NCI-H524 (cell line): ENCODE data around the gene IFITM5.
"Not testable (repeated sequence)": the region's sequence is repeated elsewhere in the genome, so short reads cannot be mapped to it uniquely, and the experiment has no call there.

ENCODE experiments used
- DNase-seq, 2 experiments: peaks; one replicate each; lab custom pipeline; 2025; lab: John Stamatoyannopoulos, UW

IFITM5 gene

DNA sequence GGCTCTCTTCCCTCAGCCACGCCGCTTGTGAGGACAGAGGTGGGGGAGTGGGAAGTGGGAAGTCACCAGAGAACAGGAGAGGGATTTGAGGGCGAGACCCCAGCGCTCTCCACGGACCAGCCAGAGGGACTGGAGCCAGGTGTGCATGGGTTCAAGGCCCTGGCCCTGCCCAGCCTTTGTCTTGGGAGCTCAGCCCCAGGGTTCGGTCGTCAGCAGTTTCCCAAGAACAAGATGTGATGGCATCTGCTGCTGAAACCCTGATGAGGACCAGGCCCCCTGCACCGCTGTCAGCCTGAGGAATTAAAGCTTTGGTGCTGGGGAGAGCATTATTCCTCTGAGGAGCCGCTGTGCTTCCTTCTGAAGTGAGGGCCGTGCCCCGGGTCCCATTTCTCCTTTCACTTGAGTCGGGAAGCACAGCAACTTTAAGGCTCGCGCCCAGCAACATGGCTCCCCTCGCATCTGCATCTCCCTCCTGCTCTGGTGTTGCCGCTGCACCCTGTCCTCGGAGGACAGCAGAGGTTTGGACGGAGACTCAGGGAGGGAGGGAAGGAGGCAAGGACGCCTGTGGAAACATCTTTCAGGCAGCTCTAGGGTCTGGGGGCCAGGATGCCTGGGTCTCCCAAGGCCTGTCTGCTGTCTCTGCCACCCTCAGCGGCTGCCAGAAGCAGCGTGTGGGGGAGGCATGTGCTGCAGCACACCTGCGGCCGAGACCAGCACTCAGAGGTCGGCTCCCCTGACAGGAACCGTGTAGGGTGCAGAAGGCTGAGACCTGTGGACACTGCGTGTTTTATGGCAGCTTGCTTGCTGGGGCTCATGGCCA, 3.8 kb downstream of the IFITM5 start:
- DNase-seq: no peak

GRCh38 chr11:294780-295179, 4.5 kb downstream of the IFITM5 start:
- no peak for DNase-seq

DNA sequence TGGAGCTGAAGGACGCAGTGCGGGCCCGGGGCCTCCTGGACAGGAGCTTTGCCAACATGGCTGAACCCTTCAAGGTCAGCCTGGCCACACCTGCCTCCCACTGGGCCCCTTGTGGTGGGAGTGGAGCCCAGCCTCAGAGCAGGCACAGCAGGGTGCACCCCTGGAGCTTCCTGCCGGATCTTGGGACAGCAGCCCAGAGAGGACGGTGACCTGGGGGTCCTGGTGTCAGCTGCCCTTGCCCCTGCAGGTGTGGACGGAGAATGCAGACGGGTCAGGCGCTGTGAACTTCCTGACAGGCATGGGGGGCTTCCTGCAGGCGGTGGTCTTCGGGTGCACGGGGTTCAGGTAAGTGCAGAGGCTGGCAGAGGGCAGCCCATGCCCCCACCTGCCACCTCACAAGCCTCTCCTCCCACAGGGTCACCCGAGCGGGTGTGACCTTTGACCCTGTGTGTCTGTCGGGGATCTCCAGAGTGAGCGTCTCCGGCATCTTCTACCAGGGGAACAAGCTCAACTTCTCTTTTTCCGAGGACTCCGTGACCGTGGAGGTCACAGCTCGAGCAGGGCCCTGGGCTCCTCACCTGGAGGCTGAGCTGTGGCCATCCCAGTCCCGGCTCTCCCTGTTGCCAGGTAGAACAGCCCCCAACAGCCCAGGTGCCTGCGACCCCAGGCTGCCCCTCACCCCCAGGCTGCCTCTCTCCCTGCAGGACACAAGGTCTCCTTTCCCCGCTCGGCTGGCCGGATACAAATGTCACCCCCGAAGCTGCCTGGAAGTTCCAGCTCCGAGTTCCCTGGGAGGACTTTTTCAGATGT, 5.3 kb downstream of the IFITM5 start:
- DNase-seq: no peak

DNA sequence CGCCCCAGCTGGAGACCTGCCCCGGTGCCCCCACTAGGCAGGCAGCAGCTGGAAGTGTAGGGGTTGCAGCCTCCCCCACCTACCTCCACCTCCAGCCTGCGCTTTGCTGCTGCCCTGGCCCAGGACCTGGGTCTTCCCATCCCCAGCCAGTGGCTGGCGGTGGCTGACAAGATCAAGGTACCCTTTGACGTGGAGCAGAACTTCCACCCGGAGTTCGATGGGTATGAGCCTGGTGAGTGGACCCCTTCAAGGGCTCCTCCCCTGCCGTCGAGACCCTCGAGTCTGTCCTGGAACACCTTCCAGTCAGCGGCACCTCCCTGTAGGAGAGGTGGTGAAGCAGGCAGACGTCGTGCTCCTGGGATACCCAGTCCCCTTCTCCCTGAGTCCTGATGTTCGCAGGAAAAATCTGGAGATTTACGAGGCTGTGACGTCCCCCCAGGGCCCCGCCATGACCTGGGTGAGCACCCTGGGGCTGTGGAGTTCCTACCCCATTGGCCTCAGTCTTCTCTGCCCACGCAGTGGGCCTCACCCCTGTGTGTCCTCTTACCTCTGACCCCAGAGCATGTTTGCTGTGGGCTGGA, 6.0 kb downstream of the IFITM5 start:
- DNase-seq: no peak

DNA sequence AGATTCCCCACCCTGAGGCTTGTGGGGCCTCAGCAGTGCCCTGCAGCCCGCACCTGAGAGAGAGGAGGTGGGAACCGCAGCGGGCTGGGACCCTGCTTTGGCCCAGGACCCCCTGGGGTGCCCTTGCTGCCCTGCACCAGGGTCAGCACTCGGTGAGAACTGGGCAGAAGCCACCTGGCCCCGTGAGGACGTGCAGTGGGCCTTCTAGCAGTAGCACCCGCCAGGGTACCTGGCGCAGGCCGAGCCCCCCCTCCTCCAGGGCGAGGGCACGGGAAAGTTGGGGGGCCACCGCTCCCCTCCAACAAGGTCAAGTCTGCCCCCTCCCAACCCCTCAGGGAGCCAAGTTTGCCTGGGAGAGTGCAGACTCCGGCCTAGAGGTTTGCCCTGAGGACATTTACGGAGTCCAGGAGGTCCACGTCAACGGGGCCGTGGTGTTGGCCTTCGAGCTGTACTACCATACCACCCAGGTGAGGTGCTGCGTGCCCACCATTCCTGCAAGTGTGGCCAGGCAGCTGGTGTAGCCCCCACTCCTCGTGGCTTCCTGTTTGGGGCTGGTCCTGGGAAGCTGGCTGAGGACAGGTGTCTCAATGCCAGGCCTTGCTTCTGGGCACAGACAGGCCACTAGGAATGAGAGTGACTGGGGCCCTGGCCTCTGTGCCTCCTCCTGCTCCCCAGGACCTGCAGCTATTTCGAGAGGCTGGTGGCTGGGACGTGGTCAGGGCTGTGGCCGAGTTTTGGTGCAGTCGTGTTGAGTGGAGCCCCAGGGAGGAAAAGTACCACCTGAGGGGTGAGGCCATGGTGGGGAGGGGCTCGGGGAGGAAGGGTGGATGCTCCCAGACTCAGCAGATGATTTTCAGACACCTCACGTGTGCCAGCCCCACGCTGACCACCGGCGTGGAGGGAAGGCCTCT, 6.9 kb downstream of the IFITM5 start:
- DNase-seq: no peak

GRCh38 chr11:291281-292210, 7.8 kb downstream of the IFITM5 start:
- DNase-seq: no peak

DNA sequence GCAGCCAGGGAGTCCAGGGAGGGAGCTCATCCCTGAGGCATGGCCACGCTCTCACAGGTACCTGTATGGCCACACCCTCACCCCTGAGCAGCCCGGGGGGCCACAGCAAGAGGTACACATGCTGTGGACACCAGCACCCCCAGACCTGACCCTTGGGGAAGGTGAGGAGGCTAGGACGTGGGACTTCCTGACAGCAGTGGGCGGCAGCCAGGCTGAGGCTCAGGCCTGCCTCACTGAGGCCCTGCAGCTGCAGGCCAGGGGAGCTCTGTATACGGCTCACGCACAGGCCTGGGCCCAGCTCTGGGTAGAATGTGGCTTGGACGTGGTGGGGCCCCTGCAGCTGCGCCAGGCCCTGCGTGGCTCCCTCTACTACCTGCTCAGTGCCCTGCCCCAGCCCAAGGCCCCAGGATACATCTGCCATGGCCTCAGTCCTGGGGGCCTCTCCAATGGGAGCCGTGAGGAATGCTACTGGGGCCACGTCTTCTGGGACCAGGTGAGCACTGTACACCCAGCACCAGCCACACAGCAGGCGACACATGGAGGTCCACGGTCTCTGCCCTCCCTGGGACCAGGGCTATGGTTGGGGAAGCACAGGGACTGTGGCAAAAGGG, 8.6 kb downstream of the IFITM5 start:
- DNase-seq: no peak

DNA sequence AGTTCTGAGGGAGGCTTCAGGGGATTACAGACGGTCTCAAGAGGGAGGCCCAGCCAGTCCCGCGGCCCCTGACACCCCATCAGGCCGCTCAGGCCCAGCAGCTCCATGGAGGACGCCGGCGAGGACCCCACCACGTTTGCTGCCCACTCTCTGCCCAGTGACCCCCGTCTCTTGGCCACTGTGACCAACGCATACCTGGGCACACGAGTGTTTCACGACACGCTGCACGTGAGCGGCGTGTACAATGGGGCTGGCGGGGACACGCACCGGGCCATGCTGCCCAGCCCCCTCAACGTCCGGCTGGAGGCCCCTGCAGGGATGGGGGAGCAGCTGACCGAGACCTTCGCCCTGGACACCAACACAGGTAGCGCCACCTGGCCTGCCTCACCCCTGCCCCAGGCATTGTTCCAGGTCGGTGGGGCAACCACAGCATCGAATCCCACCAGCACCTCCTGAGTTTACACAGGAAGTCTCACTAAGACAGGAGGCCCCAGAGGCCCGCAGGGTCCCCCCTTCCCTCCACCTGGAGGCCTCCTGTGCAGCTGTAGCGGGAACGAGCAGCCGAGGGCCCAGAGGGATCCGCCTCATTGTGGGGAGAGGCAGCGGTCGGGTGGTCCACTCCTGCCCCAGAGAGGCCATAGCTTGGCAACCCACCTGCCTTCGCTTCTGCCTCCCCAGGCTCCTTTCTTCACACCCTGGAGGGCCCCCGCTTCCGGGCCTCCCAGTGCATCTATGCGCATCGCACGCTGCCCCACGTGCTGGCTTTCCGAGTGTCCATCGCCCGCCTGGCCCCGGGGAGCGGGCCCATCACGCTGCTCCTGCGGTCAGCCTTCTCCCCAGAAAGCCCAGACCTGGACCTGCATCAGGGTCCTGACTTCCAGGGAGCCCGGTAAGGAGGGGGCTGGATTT, 9.4 kb downstream of the IFITM5 start:
- DNase-seq: no peak

- DNase-seq: no peak
Observed at GRCh38 chr11:289398-289711, 10.0 kb downstream of the IFITM5 start.

DNA sequence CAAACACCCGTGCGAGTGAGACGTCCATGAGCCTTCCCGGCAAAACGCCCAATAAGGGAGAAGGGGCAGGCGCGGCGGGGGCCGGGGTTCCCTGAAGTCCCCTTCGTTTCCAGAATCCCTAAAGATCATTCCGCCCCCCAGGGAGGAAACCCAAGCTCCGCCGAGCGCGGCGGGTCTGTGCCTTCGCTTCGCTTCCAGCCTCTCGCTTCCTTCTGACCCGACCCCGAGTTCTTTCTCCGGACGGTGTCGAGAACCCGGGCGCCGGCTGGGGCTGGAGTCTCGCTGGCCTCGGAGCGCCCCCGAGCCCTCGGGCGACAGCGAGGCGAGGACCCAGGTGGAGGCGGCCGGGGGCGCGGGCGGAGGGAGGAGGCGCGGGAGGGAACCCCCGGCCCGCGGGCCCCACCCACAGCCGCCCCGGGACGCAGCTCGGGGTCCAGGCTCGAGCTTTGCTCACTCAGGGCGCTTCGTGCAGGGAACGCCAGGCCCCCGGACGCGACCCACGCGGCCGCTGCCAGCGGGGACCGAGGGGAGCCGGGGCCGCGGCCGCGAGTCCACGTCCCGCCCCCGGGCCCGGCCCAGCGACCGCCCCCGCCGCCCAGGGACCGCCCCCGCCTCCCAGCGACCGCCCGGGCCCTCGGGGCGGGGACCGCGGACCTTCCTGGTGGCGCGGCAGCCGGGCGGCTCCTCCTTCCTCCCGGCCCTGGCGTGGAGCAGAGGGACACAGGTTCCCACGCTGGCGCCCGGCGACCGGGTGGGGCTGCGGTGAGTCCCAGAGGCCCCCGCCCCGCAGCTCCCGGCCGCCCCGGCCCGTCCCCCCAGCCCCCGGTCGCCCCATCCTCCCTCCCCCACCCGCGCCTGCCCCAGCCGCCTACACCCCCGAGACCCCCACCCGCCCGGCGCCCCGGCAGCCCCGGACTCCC, 10.6 kb downstream of the IFITM5 start, which contains the start of gene PGGHG:
Gene PGGHG (plus strand): TSS at position 649 of the 920 bp plus-strand sequence. CDS start 691 bp downstream, outside the sequence.
- DNase-seq: peak in 1 of 2 experiments; percentile 22

DNA sequence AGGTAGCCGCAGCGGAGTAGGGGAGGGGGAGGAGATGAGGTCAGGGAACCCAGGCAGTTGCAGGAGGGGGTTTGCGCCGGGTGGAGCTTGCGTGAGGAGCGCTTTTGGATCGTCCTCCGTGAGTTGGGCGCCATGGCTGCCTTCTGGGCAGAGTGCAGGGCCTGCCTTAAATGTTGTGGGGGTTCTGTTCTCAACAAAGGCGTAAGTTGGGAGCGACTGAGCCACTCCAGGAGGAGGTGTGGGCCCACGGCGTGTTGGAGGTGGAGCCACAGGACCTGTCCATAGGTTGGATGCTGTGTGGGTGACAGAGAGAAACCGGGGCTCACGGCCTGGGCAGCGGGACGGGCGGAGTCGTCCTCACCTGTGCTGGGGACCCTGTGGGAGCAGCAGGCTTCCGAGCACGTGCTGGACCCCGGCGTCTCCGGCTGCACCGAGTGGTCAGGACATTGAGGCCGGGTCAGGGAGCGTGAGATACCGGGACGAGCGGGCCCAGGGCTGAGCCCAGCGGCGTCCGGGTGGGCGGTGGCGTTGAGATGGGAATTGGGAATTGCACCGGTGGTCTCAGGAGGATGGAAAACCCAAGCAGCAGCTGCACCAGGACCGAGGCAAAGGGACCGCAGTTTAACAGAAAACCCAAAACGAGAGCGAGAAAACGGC, 11.4 kb downstream of the IFITM5 start:
- no peak for DNase-seq

- DNase-seq: not testable (repeated sequence)
Observed at GRCh38 chr11:286977-287820, 12.1 kb downstream of the IFITM5 start.

DNA sequence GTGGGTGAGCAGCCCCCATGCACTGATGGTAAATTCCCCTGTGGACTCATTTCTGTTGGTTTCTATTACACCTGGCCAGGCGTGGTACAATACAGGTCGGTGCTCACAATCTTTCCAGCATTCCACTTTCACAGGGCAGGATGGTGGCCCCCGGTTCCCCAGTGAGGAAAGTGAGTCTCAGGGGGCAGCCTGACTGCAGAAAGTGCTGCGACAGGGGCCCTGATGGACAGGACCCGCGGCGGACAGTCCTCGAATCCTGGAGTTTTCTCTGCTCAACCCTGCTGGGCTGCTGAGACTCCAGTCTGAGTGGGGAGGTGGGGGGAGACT, 13.5 kb downstream of the IFITM5 start:
- no peak for DNase-seq

DNA sequence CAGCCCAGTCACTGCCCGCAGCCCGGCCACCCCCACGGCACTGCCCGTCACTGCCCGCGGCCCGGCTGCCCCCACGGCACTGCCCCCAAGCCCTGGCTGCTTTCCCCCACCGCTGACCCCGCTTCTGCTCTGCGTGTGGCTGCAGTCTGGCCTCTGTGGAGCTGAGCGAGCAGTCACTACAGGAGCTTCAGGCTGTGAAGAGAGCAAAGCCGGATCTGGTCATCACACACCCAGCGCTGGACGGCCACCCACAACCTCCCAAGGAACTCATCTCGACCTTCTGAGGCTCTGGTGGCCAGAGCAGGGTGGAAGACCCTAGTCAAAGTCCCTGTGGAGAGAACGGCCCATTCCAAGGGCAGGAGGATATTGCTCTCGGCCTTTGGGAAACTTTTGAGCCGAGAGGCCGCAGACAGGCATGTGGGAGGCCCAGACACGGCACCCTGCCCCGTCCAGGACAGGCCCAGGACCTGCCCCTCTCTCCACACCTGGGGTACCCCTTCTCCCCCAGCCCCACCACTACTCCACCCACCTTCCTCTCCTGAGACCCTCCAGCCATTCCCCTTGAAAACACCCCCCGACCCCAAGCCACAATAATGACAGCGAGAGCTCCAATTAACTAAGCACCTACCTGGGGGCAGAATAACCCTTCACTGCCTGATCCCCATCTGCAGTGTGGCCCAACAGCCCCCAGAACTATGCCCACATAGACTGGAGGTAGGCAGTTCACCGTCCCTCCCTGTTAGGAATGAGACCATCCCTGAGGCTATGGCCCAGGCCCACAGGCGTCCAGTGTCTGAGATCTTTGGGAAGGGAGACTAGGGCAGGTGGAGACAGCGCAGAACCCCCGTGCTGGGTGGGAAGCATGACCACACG, 14.1 kb downstream of the IFITM5 start:
- no peak for DNase-seq

DNA sequence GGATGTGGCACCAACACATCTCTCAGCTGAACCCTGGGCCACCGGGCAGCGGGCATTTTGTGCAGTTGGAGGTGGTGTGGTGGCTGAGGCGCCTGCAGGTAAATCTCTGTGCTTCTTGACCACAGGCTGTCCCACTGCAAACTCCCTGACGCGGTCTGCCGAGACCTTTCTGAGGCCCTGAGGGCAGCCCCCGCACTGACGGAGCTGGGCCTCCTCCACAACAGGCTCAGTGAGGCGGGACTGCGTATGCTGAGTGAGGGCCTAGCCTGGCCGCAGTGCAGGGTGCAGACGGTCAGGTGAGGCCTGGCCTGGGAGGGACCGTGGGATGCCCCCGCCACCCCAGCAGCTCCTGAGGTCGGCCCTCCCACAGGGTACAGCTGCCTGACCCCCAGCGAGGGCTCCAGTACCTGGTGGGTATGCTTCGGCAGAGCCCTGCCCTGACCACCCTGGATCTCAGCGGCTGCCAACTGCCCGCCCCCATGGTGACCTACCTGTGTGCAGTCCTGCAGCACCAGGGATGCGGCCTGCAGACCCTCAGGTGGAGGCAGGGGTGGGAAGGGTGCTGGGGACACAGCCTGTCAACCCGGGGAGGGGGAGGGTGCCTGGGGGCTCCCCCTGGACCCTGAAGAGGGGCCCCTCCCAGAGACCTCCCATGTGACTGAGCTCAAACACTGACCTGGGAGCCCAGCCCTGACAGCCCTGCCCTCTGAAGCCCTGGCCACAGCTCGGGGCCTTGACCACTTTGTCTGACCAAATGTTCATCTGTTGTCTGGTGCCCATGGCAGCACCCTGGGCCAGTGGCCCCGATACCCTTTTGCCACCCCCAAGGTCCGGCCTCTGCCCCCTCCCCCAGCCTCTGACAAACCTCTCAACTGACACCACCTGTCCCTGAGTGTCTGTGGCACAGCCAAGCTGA, 15.0 kb downstream of the IFITM5 start:
- no peak for DNase-seq
